ENCODE measurements around the gene CFAP251.

CFAP251 gene

DNA sequence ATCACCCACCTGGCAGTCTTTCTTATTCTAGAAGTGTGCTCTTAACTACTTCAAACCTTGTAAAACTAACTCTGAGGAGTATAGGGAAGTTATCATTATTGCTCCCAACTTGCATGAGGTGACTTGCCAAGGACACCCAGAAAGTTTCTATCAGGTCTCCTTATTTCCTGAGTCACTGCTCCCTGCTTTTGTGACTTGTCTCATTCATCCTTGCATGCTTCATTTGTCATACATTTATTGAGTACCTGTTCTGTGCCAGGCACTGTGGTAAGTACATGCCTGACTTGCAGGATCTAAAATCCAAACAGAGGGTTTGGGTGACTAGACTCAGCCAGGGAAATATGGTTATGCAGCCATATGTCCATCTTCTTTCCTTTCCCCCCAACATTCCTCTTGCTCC lies 25.5 kb downstream of the CFAP251 start:
- ChIA-PET POLR2A (ENCODE audit: low non-redundant PET) (no interaction called here), CTCF (no interaction called here)
- no peak for DNase-seq (ENCODE audit: low spot score)
- H3K27ac ChIP-seq = no peak overlapping the region
- TF ChIP-seq, protein P1, sequence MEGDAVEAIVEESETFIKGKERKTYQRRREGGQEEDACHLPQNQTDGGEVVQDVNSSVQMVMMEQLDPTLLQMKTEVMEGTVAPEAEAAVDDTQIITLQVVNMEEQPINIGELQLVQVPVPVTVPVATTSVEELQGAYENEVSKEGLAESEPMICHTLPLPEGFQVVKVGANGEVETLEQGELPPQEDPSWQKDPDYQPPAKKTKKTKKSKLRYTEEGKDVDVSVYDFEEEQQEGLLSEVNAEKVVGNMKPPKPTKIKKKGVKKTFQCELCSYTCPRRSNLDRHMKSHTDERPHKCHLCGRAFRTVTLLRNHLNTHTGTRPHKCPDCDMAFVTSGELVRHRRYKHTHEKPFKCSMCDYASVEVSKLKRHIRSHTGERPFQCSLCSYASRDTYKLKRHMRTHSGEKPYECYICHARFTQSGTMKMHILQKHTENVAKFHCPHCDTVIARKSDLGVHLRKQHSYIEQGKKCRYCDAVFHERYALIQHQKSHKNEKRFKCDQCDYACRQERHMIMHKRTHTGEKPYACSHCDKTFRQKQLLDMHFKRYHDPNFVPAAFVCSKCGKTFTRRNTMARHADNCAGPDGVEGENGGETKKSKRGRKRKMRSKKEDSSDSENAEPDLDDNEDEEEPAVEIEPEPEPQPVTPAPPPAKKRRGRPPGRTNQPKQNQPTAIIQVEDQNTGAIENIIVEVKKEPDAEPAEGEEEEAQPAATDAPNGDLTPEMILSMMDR (conservative IDR thresholded peaks at IDR 0.05; ENCODE audit: low read depth) = no peak

DNA sequence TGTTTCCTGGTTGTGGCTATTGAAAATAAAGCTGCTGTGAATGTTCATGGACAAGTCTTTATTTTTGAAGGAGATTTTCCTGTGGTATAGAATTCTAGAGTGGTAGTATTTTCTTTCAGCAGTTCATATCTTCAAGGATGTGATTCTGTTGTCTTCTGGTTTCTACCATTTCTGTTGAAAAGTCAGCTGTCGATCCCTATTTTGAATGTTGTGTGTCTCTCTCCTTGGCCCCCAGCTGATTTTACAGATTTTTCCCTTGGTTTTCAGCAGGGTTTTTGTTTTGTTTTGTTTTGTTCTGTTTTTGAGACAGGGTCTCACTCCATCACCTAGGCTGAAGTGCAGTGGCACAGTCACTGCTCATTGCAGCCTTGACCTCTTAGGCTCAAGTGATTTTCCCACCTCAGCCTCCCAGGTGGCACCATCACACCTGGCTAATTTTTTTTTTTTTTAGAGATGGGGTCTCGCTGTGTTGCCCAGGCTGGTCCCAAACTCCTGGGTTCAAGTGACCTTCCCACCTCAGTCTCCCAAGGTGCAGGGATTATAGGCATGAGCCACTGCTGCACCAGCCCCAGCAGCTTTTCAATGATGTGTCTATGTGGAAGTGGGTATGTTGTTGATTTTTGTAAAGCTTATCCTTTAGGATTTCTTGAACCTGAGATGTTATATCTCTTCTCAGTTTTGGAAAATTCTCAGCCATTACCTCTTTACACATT lies 28.1 kb downstream of the CFAP251 start:
- DNase-seq (ENCODE audit: low spot score) = no peak
- TF ChIP-seq, protein P1 (conservative IDR thresholded peaks at IDR 0.05; ENCODE audit: low read depth) = no peak
- no peak overlapping the region for H3K27ac ChIP-seq
- ChIA-PET POLR2A (ENCODE audit: low non-redundant PET) (no interaction called here), CTCF (interaction anchor here (0.7 kb wide), 1 partner anchor 11 kb away, joined by 3 read pairs; no protein-coding TSS in a partner anchor)

DNA sequence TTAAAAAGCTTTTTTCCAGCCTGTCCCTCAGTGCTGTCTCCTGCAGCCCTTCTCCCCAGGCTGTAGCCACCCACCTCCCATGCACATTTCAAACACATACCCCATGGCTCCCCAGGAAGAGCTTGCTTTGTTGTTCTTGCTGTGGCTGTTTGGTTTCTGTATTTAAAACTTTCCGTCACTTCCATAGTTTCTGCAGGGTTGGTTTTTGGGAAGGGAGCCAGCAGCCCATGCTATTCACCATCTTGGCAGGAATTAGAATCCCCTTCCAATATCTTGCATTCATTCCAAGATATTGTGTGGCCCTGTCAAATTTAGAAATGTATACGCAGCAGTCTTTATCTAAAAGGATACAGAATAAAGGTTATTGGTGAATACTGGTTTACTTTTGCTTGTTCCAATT lies 29.6 kb downstream of the CFAP251 start:
- ChIA-PET CTCF (no interaction called here), POLR2A (ENCODE audit: low non-redundant PET) (no interaction called here)
- TF ChIP-seq, protein P1 (conservative IDR thresholded peaks at IDR 0.05; ENCODE audit: low read depth) = no peak
- no peak for DNase-seq (ENCODE audit: low spot score)
- no peak overlapping the region; the same call in 1 of the 2 replicates for H3K27ac ChIP-seq

DNA sequence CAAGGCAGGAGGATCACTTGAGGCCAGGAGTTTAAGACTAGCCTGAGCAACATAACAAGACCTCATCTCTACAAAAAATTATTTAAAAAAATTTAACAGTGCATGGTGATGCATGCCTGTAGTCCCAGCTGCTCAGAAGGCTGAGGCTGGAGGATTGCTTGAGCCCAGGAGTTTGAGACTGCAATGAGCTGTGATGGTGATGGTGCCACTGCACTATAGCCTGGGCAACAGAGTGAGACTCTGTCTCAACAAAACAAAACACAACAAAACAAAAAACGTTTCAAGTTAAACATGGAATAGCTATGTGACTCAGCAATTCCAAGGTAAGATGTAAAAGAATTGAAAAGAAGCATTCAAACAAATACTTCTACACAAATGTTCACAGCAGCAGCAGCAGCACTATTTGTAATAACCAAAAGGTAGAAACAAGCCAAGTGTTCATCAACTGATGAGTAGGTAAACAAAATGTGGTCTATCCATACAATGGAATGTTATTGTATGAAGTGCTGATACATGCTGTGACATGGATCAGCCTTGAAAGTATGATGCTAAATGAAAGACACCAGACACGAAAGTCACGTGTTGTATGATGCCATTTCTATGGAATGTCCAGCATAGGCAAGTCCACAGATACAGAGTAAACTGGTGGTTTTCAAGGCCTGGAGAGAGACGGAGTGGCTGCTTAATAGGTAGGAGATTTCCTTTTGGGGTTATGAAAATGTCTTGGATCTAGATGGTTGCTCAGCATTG lies 31.4 kb downstream of the CFAP251 start:
- TF ChIP-seq, protein P1 (conservative IDR thresholded peaks at IDR 0.05; ENCODE audit: low read depth) = no peak
- POLR2A ChIA-PET (ENCODE audit: low non-redundant PET) = no interaction called here
- peak overlapping the region; percentile 92 for H3K27ac ChIP-seq
- DNase-seq (ENCODE audit: low spot score) = peak; percentile 78
- CTCF ChIA-PET = interaction anchor here (0.6 kb wide), 1 partner anchor 93 kb away, joined by 3 read pairs; no protein-coding TSS in a partner anchor

DNA sequence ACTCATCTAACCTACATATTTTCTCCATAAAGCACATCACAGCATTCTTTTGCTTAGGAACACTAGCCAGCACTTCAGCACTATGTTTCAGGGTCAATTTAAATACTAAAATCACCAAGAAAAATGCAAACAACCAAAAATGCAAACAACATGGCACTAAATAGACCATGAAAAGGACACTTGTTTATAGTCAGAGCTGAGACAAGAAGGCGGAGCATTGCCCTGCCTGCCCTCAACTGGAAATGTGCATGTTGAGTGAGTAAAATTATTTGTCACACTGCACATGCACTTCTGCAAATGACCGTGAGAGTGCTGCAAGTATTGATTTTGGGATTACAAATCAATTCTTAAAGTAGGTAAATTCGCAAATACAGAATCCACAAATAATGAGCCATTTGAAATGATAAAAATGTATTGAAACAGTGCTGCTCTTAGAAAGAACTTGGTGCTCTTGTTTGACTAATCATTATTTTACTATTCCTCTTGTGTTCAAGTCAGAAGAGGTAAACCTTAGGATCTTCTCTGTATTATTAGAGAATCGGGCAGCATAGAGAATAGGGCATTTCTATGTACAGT lies 34.8 kb downstream of the CFAP251 start:
- TF ChIP-seq, protein P1 (conservative IDR thresholded peaks at IDR 0.05; ENCODE audit: low read depth) = no peak
- CTCF ChIA-PET = no interaction called here
- H3K27ac ChIP-seq = no peak overlapping the region
- POLR2A ChIA-PET (ENCODE audit: low non-redundant PET) = no interaction called here
- no peak for DNase-seq (ENCODE audit: low spot score)

DNA sequence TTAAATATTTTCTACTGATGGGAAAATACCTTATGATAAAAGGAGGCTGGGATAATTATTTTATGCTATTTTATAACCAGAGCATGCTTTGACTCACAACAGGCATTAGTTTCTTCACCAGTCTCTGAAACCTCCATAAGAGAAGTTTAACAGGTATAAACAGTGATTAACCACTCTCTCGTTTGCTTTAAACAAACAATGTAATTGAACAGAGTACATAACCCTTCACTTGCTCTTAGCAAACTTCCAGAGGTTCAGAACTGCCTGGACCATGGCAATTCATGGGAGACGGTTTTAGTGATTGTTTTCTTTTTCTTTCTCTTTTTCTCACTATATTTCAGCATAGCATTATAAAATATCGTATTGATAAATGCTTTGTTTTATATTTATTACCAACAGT lies 35.3 kb downstream of the CFAP251 start:
- ChIA-PET CTCF (no interaction called here), POLR2A (ENCODE audit: low non-redundant PET) (no interaction called here)
- TF ChIP-seq, protein P1 (conservative IDR thresholded peaks at IDR 0.05; ENCODE audit: low read depth) = no peak
- no peak for DNase-seq (ENCODE audit: low spot score)
- H3K27ac ChIP-seq = no peak overlapping the region
